ENCODE measurements around the gene ZCCHC3.

The ZCCHC3 gene

GRCh38 chr20:347317-347639 is 49.9 kb downstream of the ZCCHC3 start:
- no peak for DNase-seq

DNA sequence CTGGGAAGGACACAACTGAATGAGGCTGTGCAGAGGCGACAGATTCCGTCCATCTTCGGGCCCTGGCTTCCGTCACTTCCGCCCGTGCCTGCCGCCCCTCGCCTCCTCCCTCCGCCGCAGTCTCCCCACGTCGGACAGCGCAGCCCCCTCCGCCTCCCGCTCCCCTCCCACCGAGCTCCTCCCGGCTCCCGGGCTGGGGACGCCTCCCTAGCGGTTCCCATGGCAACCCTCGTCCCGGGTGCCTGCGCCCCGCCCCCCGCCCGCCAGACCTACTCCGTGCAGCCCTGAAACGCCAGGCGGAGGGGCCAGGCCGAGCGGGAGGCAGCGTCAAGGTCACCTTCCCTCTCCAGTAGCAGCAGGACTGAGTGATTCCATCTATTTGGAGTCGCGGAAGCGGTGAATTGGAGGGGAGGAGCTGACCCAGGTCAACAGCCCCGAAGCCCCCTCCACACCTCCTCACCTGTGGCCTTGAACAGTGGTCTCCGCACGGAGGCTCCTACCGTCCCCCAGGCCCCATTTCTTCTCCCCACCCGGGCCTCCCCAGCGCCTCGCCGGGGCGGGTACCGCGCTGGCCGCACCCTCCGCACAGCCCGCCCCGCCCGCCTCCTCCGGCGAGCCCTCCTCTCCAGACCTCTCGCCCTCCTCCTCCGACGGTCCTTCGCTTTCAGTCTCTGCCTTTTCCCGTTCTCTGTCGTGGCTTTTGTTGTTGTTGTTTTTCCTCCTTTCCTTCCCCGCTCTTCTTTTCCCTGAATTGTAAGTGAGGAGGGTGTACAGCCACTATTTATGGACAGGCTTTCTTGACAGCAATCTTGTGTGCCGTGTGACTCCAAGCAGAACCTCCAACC is 50.5 kb downstream of the ZCCHC3 start:
- peak; percentile 91 to 96 for DNase-seq

- no peak for DNase-seq
Measured at GRCh38 chr20:348972-349841, 51.8 kb downstream of the ZCCHC3 start.

Measured in SW 1271 (cell line).